Measurements from ENCODE around the gene PCDH15.

GRCh38 chr10:54550016-54550415, 251.0 kb downstream of the PCDH15 start:
- TF ChIP-seq GATA3 (IDR thresholded peaks at IDR 0.05; ENCODE audit: low read depth, low read length) (no peak), GATA2 (IDR thresholded peaks at IDR 0.05; ENCODE audit: low read depth, low read length) (no peak)
